Astrocyte (in vitro differentiated cells and primary cell): ENCODE measurements around the gene RUNX1. TPM values are rescaled to one million over a fixed set of nuclear protein-coding genes. Genes with fewer than 3 reads are reported as not detected.
"Not testable (repeated sequence)": the region's sequence is repeated elsewhere in the genome, so short reads cannot be mapped to it uniquely, and the experiment has no call there.

Source experiments
- DNase-seq: peaks from one replicate; pipeline ENCODE4 v3.0.0-alpha.2; 2010; ENCODE audit warnings: low read depth
- FAIRE-seq: peaks from 2 replicates; lab custom pipeline; 2011; peaks lifted over from hg19 to GRCh38; lab: Jason Lieb, UNC
- H2AFZ ChIP-seq: 2 replicates; pipeline ENCODE4 v1.6.0; 2012; ENCODE audit warnings: low read depth, low read length, inconsistent platforms
- H3K27ac ChIP-seq: 2 replicates; pipeline ENCODE4 v1.5.1; 2011; ENCODE audit warnings: low read depth, low read length, inconsistent platforms
- H3K27me3 ChIP-seq: 2 replicates; pipeline ENCODE4 v1.6.0; 2011; ENCODE audit warnings: low read length, inconsistent platforms; ENCODE audit not compliant: insufficient read depth
- H3K36me3 ChIP-seq: 2 replicates; pipeline ENCODE4 v1.5.1; 2011; ENCODE audit warnings: low read length, inconsistent platforms; ENCODE audit not compliant: insufficient read depth
- H3K4me1 ChIP-seq: 2 replicates; pipeline ENCODE4 v1.5.1; 2011; ENCODE audit warnings: low read length, inconsistent platforms; ENCODE audit not compliant: insufficient read depth
- H3K4me2 ChIP-seq: 2 replicates; pipeline ENCODE4 v1.6.0; 2012; ENCODE audit warnings: low read length, inconsistent platforms
- H3K4me3 ChIP-seq: 2 replicates; pipeline ENCODE4 v1.5.1; 2011; ENCODE audit warnings: low read depth, mild to moderate bottlenecking, low read length, inconsistent platforms; ENCODE audit not compliant: insufficient read depth
- H3K79me2 ChIP-seq: 2 replicates; pipeline ENCODE4 v1.6.0; 2012; ENCODE audit warnings: mild to moderate bottlenecking, low read length, inconsistent platforms; ENCODE audit not compliant: insufficient read depth
- H3K9ac ChIP-seq: 2 replicates; pipeline ENCODE4 v1.6.0; 2012; ENCODE audit warnings: mild to moderate bottlenecking, low read length, inconsistent platforms
- H3K9me3 ChIP-seq: 2 replicates; pipeline ENCODE4 v1.5.1; 2012; ENCODE audit warnings: low read depth, mild to moderate bottlenecking, low read length, inconsistent platforms; ENCODE audit not compliant: insufficient read depth
- H4K20me1 ChIP-seq: 2 replicates; pipeline ENCODE4 v1.6.0; 2012; ENCODE audit warnings: low read length, inconsistent platforms; ENCODE audit not compliant: insufficient read depth
- H3K27ac Mint-ChIP-seq: one replicate; pipeline ENCODE4 v1.8.0; 2021; ENCODE audit warnings: mild to moderate bottlenecking, mixed read lengths; ENCODE audit not compliant: unreplicated experiment
- H3K27me3 Mint-ChIP-seq: one replicate; pipeline ENCODE4 v1.8.0; 2021; ENCODE audit warnings: low read depth, mixed read lengths; ENCODE audit not compliant: unreplicated experiment
- H3K36me3 Mint-ChIP-seq: one replicate; pipeline ENCODE4 v1.8.0; 2021; ENCODE audit warnings: low read depth, mixed read lengths; ENCODE audit not compliant: unreplicated experiment
- H3K4me1 Mint-ChIP-seq: one replicate; pipeline ENCODE4 v1.8.0; 2021; ENCODE audit warnings: low read depth, mixed read lengths; ENCODE audit not compliant: unreplicated experiment
- H3K4me3 Mint-ChIP-seq: one replicate; pipeline ENCODE4 v1.8.0; 2021; ENCODE audit warnings: mild to moderate bottlenecking, moderate library complexity, mixed read lengths; ENCODE audit not compliant: unreplicated experiment
- H3K9me3 Mint-ChIP-seq: one replicate; pipeline ENCODE4 v1.8.0; 2021; ENCODE audit warnings: mild to moderate bottlenecking, mixed read lengths; ENCODE audit not compliant: unreplicated experiment
- CTCF ChIP-seq: IDR thresholded peaks from 2 replicates; pipeline ENCODE4 v1.5.1; 2011; ENCODE audit warnings: low read depth, mild to moderate bottlenecking, inconsistent platforms, low read length, moderate library complexity; ENCODE audit not compliant: insufficient read depth
- EZH2 ChIP-seq: IDR thresholded peaks from 2 replicates; pipeline ENCODE4 v1.6.1; 2012; ENCODE audit warnings: mild to moderate bottlenecking, low read length, inconsistent platforms; ENCODE audit not compliant: insufficient read depth
- total RNA-seq: library from RNA; stranded (reverse); gene quantifications from 2 replicates; pipeline ENCODE4 v1.2.1, GENCODE V29; 2021

The RUNX1 gene
- total RNA-seq, 1 donor from 2014 or later, result 84.6 TPM

- Histone ChIP-seq H3K4me3 (no peak overlapping the region), H2AFZ (no peak overlapping the region), H3K9me3 (no peaks in the 10 kb centered on the region), H3K27me3 (no peaks in the 10 kb centered on the region), H3K9ac (no peak overlapping the region), H3K79me2 (peaks cover 9% of the 10 kb centered on the region), H3K4me1 (peaks cover 12% of the 10 kb centered on the region), H4K20me1 (no peaks in the 10 kb centered on the region), H3K4me2 (no peak overlapping the region), H3K27ac (no peak overlapping the region), H3K36me3 (no peaks in the 10 kb centered on the region)
- peaks cover 19% of the 10 kb centered on the region for H3K36me3 Mint-ChIP-seq
- H3K4me1 Mint-ChIP-seq, result peaks cover 40% of the 10 kb centered on the region
- no peaks in the 10 kb centered on the region for H3K9me3 Mint-ChIP-seq
- no peak overlapping the region for H3K4me3 Mint-ChIP-seq
- H3K27ac Mint-ChIP-seq, result peak overlapping the region; percentile 26
- TF ChIP-seq EZH2, result no peak
- FAIRE-seq (no peak), DNase-seq (no peak)
- no peaks in the 10 kb centered on the region for H3K27me3 Mint-ChIP-seq
Observed at GRCh38 chr21:34994766-34995631, 54.1 kb downstream of the RUNX1 start.

GRCh38 chr21:34993521-34993921, 55.6 kb downstream of the RUNX1 start:
- FAIRE-seq, H3K27ac ChIP-seq, H3K4me3 Mint-ChIP-seq, H3K36me3 ChIP-seq, H3K4me3 ChIP-seq, H3K4me2 ChIP-seq, H3K36me3 Mint-ChIP-seq, H3K27me3 Mint-ChIP-seq, H2AFZ ChIP-seq, H3K9me3 Mint-ChIP-seq, H3K27me3 ChIP-seq, H3K27ac Mint-ChIP-seq, H4K20me1 ChIP-seq, H3K9me3 ChIP-seq, H3K79me2 ChIP-seq, H3K9ac ChIP-seq: not testable (repeated sequence)
- peaks cover 21% of the 10 kb centered on the region for H3K4me1 ChIP-seq
- DNase-seq, result peak; percentile 42
- H3K4me1 Mint-ChIP-seq, result peaks cover 45% of the 10 kb centered on the region

- H3K27ac Mint-ChIP-seq, result no peak overlapping the region
- no peaks in the 10 kb centered on the region for H3K9me3 Mint-ChIP-seq
- Histone ChIP-seq H3K4me1 (peaks cover 25% of the 10 kb centered on the region), H3K36me3 (no peaks in the 10 kb centered on the region), H3K27me3 (no peaks in the 10 kb centered on the region), H3K27ac (no peak overlapping the region), H2AFZ (no peak overlapping the region), H3K9ac (no peak overlapping the region), H4K20me1 (no peaks in the 10 kb centered on the region), H3K9me3 (no peaks in the 10 kb centered on the region), H3K79me2 (peaks cover 9% of the 10 kb centered on the region), H3K4me3 (no peak overlapping the region), H3K4me2 (no peak overlapping the region)
- peaks cover under 1% of the 10 kb centered on the region for H3K36me3 Mint-ChIP-seq
- H3K27me3 Mint-ChIP-seq, result no peaks in the 10 kb centered on the region
- H3K4me3 Mint-ChIP-seq, result no peak overlapping the region
- peaks cover 48% of the 10 kb centered on the region for H3K4me1 Mint-ChIP-seq
- FAIRE-seq (no peak), DNase-seq (peak; percentile 83)
- TF ChIP-seq CTCF (no peak), EZH2 (no peak)
Observed at GRCh38 chr21:34992736-34993398, 56.2 kb downstream of the RUNX1 start.
